HG02970 (cell line): ENCODE results near the gene EIF3D.
"Not testable (repeated sequence)": the region's sequence is repeated elsewhere in the genome, so short reads cannot be mapped to it uniquely, and the experiment has no call there.

Experiments
- ATAC-seq: cut with Tn5 transposase; IDR thresholded peaks from one replicate; pipeline ENCODE4 v1.9.1; 2021; ENCODE audit warnings: mild to moderate bottlenecking, moderate library complexity, moderate number of reproducible peaks; ENCODE audit not compliant: unreplicated experiment, low FRiP score

EIF3D gene

GRCh38 chr22:36550701-36551495 is 21.9 kb upstream of the EIF3D start:
- ATAC-seq, result no peak

- no peak for ATAC-seq
Observed at GRCh38 chr22:36549033-36549432, 20.1 kb upstream of the EIF3D start.

- ATAC-seq, result no peak
Observed at GRCh38 chr22:36548606-36549005, 19.6 kb upstream of the EIF3D start.

GRCh38 chr22:36546932-36547331 is 18.0 kb upstream of the EIF3D start:
- ATAC-seq, result no peak

GRCh38 chr22:36546092-36546804 is 17.3 kb upstream of the EIF3D start:
- no peak for ATAC-seq

- no peak for ATAC-seq
Observed at GRCh38 chr22:36544107-36544620, 15.2 kb upstream of the EIF3D start.

- no peak for ATAC-seq
Observed at GRCh38 chr22:36541831-36542411, 13.0 kb upstream of the EIF3D start.

- no peak for ATAC-seq
Observed at GRCh38 chr22:36540867-36541642, 12.1 kb upstream of the EIF3D start.

- ATAC-seq, result no peak
Observed at GRCh38 chr22:36538529-36538928, 9.6 kb upstream of the EIF3D start.

GRCh38 chr22:36536717-36537116 is 7.8 kb upstream of the EIF3D start:
- ATAC-seq, result no peak

- not testable (repeated sequence) for ATAC-seq
Observed at GRCh38 chr22:36533320-36533719, 4.4 kb upstream of the EIF3D start.

- no peak for ATAC-seq
Observed at GRCh38 chr22:36532466-36532865, 3.5 kb upstream of the EIF3D start.

GRCh38 chr22:36528341-36528740 is 625 bp downstream of the EIF3D start:
- no peak for ATAC-seq

- no peak for ATAC-seq
Observed at GRCh38 chr22:36522662-36523061, 6.3 kb downstream of the EIF3D start.

GRCh38 chr22:36520423-36520822 is 8.5 kb downstream of the EIF3D start:
- no peak for ATAC-seq

- not testable (repeated sequence) for ATAC-seq
Observed at GRCh38 chr22:36519906-36520305, 9.1 kb downstream of the EIF3D start.

GRCh38 chr22:36514766-36515165 is 14.2 kb downstream of the EIF3D start:
- no peak for ATAC-seq

- ATAC-seq, result no peak
Observed at GRCh38 chr22:36512991-36513390, 16.0 kb downstream of the EIF3D start.

- ATAC-seq, result no peak
Observed at GRCh38 chr22:36512333-36512732, 16.6 kb downstream of the EIF3D start.
